Neural progenitor cell (in vitro differentiated cells): ENCODE data around the gene CCNK. TPM values are rescaled to one million over a fixed set of nuclear protein-coding genes. Genes with fewer than 3 reads are reported as not detected.

Source experiments
- DNase-seq: peaks from one replicate; pipeline ENCODE4 v3.0.0-alpha.2; 2016; ENCODE audit warnings: low spot score
- H2AFZ ChIP-seq: fragments of 200-600 bp; sonication (generic); replicated peaks from 2 replicates; pipeline ENCODE4 v1.6.1; 2016; ENCODE audit warnings: antibody characterized with exemption
- H3F3A ChIP-seq: fragments of 200-600 bp; sonication (generic); 2 replicates; pipeline ENCODE4 v1.6.1; 2016; ENCODE audit warnings: antibody characterized with exemption, low read depth
- H3K27ac ChIP-seq: fragments of 200-600 bp; sonication (generic); 2 replicates; pipeline ENCODE4 v1.5.1; 2016; ENCODE audit warnings: mild to moderate bottlenecking
- H3K27me3 ChIP-seq: fragments of 200-600 bp; sonication (generic); 2 replicates; pipeline ENCODE4 v1.6.1; 2016; ENCODE audit warnings: mild to moderate bottlenecking, moderate library complexity
- H3K36me3 ChIP-seq: fragments of 200-600 bp; sonication (generic); 2 replicates; pipeline ENCODE4 v1.5.1; 2016
- H3K4me1 ChIP-seq: fragments of 200-600 bp; sonication (generic); 2 replicates; pipeline ENCODE4 v1.6.1; 2016; ENCODE audit warnings: mixed run types
- H3K4me2 ChIP-seq: fragments of 200-600 bp; sonication (generic); 2 replicates; pipeline ENCODE4 v1.6.1; 2016
- H3K4me3 ChIP-seq: fragments of 200-600 bp; sonication (generic); 2 replicates; pipeline ENCODE4 v1.5.1; 2016
- H3K79me2 ChIP-seq: fragments of 200-600 bp; sonication (generic); 2 replicates; pipeline ENCODE4 v1.6.1; 2016; ENCODE audit warnings: low read depth
- H3K9ac ChIP-seq: fragments of 200-600 bp; sonication (generic); 2 replicates; pipeline ENCODE4 v1.6.1; 2016
- H3K9me3 ChIP-seq: fragments of 200-600 bp; sonication (generic); 2 replicates; pipeline ENCODE4 v1.5.1; 2016; ENCODE audit warnings: low read depth
- H4K20me1 ChIP-seq: fragments of 200-600 bp; sonication (generic); 2 replicates; pipeline ENCODE4 v1.6.1; 2016; ENCODE audit warnings: low read depth
- H3K27ac Mint-ChIP-seq: 3 replicates; pipeline ENCODE4 v1.8.0; 2021; ENCODE audit warnings: mixed read lengths
- H3K27me3 Mint-ChIP-seq: 2 replicates; pipeline ENCODE4 v1.8.0; 2022; ENCODE audit warnings: low read depth, mild to moderate bottlenecking, inconsistent platforms, moderate library complexity, mixed read lengths; ENCODE audit not compliant: insufficient read depth
- H3K36me3 Mint-ChIP-seq: 3 replicates; pipeline ENCODE4 v1.8.0; 2021; ENCODE audit warnings: mixed read lengths
- H3K4me1 Mint-ChIP-seq: 3 replicates; pipeline ENCODE4 v1.8.0; 2021; ENCODE audit warnings: mixed read lengths
- H3K4me3 Mint-ChIP-seq: 3 replicates; pipeline ENCODE4 v1.8.0; 2021; ENCODE audit warnings: mild to moderate bottlenecking, moderate library complexity, mixed read lengths
- H3K9me3 Mint-ChIP-seq: 3 replicates; pipeline ENCODE4 v1.8.0; 2020; ENCODE audit warnings: mixed read lengths
- EZH2 ChIP-seq: fragments of 200-600 bp; sonication (generic); IDR thresholded peaks from 2 replicates; pipeline ENCODE4 v1.6.1; 2017; ENCODE audit warnings: antibody characterized with exemption, mild to moderate bottlenecking, moderate library complexity
- EZH2phosphoT487 ChIP-seq: fragments of 200-600 bp; sonication (generic); IDR thresholded peaks from 2 replicates; pipeline ENCODE4 v1.6.1; 2017; ENCODE audit warnings: antibody characterized with exemption
- total RNA-seq: library from RNA; depleted of rRNA; stranded (reverse); fragments of >200 nt; gene quantifications from 2 replicates; pipeline ENCODE4 v1.2.3, GENCODE V29; 2015; ENCODE audit warnings: low replicate concordance
- TF ChIP-seq, protein P1 (sequence below): fragments of 200-600 bp; sonication (generic); IDR thresholded peaks from 2 replicates; pipeline ENCODE4 v1.5.1; 2017; ENCODE audit warnings: antibody characterized with exemption, mild to moderate bottlenecking

CCNK gene
- total RNA-seq, 1 donor from 2014 or later, result 19.0 TPM

DNA sequence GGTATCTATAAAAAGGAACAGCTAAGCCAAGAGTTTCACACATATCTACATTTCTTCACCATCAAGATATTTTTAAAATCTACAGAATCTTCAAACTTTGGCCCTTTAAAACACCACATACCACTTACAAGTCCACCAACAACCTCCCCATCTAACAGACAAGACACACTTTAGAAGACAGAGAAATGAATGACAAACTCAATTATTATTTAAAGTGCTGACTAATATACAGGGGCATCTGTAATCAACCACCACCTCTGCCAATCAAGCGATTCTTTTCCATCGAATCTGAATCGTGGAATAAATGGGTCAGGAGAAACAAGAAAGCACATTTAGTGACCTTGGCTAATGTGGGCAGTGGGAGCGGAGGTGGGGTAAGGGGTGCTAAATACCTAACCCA is 8.3 kb upstream of the CCNK start:
- Histone ChIP-seq H3K4me2 (no peak overlapping the region), H3K9ac (no peak overlapping the region), H2AFZ (no peak overlapping the region), H3K79me2 (peaks cover 100% of the 10 kb centered on the region), H3K27me3 (no peaks in the 10 kb centered on the region), H4K20me1 (peaks cover 92% of the 10 kb centered on the region), H3K4me1 (no peaks in the 10 kb centered on the region), H3K27ac (no peak overlapping the region), H3K36me3 (no peaks in the 10 kb centered on the region), H3F3A (peaks cover 1% of the 10 kb centered on the region), H3K4me3 (no peak overlapping the region), H3K9me3 (no peaks in the 10 kb centered on the region)
- Mint-ChIP-seq H3K4me1 (peaks cover 18% of the 10 kb centered on the region), H3K27me3 (no peaks in the 10 kb centered on the region), H3K27ac (no peak overlapping the region), H3K9me3 (no peaks in the 10 kb centered on the region), H3K4me3 (no peak overlapping the region), H3K36me3 (no peaks in the 10 kb centered on the region)
- DNase-seq, result no peak
- TF ChIP-seq, protein P1, sequence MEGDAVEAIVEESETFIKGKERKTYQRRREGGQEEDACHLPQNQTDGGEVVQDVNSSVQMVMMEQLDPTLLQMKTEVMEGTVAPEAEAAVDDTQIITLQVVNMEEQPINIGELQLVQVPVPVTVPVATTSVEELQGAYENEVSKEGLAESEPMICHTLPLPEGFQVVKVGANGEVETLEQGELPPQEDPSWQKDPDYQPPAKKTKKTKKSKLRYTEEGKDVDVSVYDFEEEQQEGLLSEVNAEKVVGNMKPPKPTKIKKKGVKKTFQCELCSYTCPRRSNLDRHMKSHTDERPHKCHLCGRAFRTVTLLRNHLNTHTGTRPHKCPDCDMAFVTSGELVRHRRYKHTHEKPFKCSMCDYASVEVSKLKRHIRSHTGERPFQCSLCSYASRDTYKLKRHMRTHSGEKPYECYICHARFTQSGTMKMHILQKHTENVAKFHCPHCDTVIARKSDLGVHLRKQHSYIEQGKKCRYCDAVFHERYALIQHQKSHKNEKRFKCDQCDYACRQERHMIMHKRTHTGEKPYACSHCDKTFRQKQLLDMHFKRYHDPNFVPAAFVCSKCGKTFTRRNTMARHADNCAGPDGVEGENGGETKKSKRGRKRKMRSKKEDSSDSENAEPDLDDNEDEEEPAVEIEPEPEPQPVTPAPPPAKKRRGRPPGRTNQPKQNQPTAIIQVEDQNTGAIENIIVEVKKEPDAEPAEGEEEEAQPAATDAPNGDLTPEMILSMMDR, result no peak
- no peak for TF ChIP-seq EZH2phosphoT487
- no peak for TF ChIP-seq EZH2

- no peaks in the 10 kb centered on the region for H3K36me3 Mint-ChIP-seq
- H3K4me1 Mint-ChIP-seq, result peaks cover 19% of the 10 kb centered on the region
- H3K9me3 ChIP-seq, result no peaks in the 10 kb centered on the region
- peaks cover 5% of the 10 kb centered on the region for H3F3A ChIP-seq
- H3K4me1 ChIP-seq, result no peaks in the 10 kb centered on the region
- peaks cover 100% of the 10 kb centered on the region for H3K79me2 ChIP-seq
- H3K4me3 ChIP-seq, result no peak overlapping the region
- H3K27me3 ChIP-seq, result no peaks in the 10 kb centered on the region
- TF ChIP-seq EZH2phosphoT487, result no peak
- TF ChIP-seq, protein P1, result no peak
- TF ChIP-seq EZH2, result no peak
- no peak overlapping the region for H3K27ac Mint-ChIP-seq
- no peak overlapping the region for H3K4me3 Mint-ChIP-seq
- no peak overlapping the region for H3K9ac ChIP-seq
- H3K4me2 ChIP-seq, result no peak overlapping the region
- no peak overlapping the region for H3K27ac ChIP-seq
- H2AFZ ChIP-seq, result no peak overlapping the region
- no peaks in the 10 kb centered on the region for H3K36me3 ChIP-seq
- peaks cover 92% of the 10 kb centered on the region for H4K20me1 ChIP-seq
- H3K9me3 Mint-ChIP-seq, result no peaks in the 10 kb centered on the region
- H3K27me3 Mint-ChIP-seq, result no peaks in the 10 kb centered on the region
- no peak for DNase-seq
Observed at GRCh38 chr14:99473458-99473857, 7.8 kb upstream of the CCNK start.

DNA sequence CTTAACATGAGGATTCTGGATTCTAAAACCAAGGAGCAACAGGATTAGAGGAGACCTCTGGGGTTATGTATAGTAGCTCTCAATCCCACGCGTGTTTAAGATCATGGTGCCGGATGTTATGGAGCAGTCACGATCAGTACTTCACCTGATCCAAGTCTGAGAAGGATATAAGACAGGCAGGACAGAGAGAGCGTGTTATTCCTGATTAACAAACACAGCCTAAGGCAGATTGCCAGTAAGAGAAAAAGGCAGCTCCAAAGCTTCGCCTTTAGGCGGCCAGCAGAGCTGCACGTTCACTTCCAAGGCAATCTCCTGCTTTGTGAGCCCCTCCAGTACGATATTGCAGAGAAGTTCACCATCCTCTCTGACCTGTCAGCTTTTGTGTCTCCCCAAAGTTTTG is 6.0 kb upstream of the CCNK start:
- no peak overlapping the region for H3K4me2 ChIP-seq

More for the DNA sequence above, 6.0 kb upstream of the CCNK start:
- Histone ChIP-seq H3K36me3 (no peaks in the 10 kb centered on the region), H3F3A (peaks cover 15% of the 10 kb centered on the region), H3K27me3 (no peaks in the 10 kb centered on the region), H3K4me3 (no peak overlapping the region), H4K20me1 (peaks cover 92% of the 10 kb centered on the region), H3K4me1 (peaks cover 9% of the 10 kb centered on the region), H3K9ac (no peak overlapping the region), H3K27ac (no peak overlapping the region), H3K79me2 (peaks cover 100% of the 10 kb centered on the region), H2AFZ (no peak overlapping the region), H3K9me3 (no peaks in the 10 kb centered on the region)
- no peaks in the 10 kb centered on the region for H3K9me3 Mint-ChIP-seq
- TF ChIP-seq EZH2 (no peak), EZH2phosphoT487 (no peak)
- TF ChIP-seq, protein P1, result no peak
- H3K27me3 Mint-ChIP-seq, result no peaks in the 10 kb centered on the region
- peaks cover 20% of the 10 kb centered on the region for H3K4me1 Mint-ChIP-seq
- no peak for DNase-seq
- no peak overlapping the region for H3K27ac Mint-ChIP-seq
- no peaks in the 10 kb centered on the region for H3K36me3 Mint-ChIP-seq
- no peak overlapping the region for H3K4me3 Mint-ChIP-seq
